ENCODE measurements around the gene SETD1B. TPM values are rescaled to one million over a fixed set of nuclear protein-coding genes. Genes with fewer than 3 reads are reported as not detected.

The SETD1B gene
- total and polyA plus RNA-seq, 12 donors, result 2.1 to 27.3 (median 11.9) TPM

DNA sequence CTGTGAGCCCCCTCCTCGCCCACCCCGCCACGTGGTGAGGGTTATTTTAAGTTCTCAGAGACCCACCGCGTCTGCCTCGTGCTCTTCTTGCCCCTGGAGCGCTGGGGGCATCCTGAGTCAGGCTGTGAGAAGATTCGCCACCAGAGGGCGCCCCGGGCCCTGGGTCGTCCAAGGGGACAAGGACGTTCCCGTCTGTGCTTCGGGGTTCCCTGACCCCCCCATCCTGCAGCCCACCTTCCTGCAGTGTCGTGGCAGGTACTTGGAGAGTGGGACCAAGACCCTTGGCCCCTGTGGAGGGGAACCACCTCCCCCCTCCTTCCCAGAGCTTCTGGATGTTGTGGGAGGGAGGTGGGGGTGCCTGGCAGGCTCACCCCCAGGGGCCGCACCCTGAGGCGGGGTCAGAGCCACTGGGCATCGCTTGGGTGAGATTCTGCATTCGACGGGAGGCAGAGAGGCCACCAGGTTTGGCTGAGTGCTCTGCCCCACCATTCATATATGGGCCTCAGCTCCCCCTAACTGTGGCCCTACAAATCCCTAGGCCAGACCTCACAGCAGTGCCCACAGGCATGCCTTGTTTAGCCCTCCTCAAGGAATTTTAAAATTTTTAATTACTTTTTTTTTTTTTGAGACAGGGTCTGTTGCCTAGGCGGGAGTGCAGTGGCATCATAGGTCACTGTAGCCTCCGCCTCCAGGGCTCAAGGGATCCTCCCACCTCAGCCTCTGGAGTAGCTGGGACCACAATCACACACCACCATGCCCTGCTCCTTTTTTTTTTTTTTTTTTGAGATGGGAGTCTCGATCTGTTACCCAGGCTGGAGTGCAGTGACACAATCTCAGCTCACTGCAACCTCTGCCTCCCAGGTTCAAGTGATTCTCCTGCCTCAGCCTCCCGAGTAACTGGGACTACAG is 27.4 kb upstream of the SETD1B start:
- Histone ChIP-seq H3K9me3 (replicated peaks in 1 of 3) (no peaks in the 10 kb centered on the region), H3K27ac (no peak overlapping the region), H3K4me3 (no peak overlapping the region), H3K4me1 (replicated peaks in 1 of 2) (peaks cover 0 to 12% of the 10 kb centered on the region in 2 donors), H3K36me3 (replicated peaks in 1 of 2) (no peaks in the 10 kb centered on the region), H3K27me3 (no peaks in the 10 kb centered on the region)
- intact Hi-C loops (cut with DNase I), result loop anchor here in 1 of 2 donors (2.0 kb wide), 1 partner anchor 18 kb away; no protein-coding TSS in a partner anchor
- WGBS, 4 donors, result 20 to 60% (median 36%) methylated on average over 6 to 24 of the region's 24 CpGs
- DNase-seq, result peak; percentile 70 to 89 (median 80)
- TF ChIP-seq, protein P1, sequence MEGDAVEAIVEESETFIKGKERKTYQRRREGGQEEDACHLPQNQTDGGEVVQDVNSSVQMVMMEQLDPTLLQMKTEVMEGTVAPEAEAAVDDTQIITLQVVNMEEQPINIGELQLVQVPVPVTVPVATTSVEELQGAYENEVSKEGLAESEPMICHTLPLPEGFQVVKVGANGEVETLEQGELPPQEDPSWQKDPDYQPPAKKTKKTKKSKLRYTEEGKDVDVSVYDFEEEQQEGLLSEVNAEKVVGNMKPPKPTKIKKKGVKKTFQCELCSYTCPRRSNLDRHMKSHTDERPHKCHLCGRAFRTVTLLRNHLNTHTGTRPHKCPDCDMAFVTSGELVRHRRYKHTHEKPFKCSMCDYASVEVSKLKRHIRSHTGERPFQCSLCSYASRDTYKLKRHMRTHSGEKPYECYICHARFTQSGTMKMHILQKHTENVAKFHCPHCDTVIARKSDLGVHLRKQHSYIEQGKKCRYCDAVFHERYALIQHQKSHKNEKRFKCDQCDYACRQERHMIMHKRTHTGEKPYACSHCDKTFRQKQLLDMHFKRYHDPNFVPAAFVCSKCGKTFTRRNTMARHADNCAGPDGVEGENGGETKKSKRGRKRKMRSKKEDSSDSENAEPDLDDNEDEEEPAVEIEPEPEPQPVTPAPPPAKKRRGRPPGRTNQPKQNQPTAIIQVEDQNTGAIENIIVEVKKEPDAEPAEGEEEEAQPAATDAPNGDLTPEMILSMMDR (IDR thresholded peaks at IDR 0.05), result peak; percentile 77 to 91 (median 87)
- TF ChIP-seq POLR2A (IDR thresholded peaks at IDR 0.05), result no peak

DNA sequence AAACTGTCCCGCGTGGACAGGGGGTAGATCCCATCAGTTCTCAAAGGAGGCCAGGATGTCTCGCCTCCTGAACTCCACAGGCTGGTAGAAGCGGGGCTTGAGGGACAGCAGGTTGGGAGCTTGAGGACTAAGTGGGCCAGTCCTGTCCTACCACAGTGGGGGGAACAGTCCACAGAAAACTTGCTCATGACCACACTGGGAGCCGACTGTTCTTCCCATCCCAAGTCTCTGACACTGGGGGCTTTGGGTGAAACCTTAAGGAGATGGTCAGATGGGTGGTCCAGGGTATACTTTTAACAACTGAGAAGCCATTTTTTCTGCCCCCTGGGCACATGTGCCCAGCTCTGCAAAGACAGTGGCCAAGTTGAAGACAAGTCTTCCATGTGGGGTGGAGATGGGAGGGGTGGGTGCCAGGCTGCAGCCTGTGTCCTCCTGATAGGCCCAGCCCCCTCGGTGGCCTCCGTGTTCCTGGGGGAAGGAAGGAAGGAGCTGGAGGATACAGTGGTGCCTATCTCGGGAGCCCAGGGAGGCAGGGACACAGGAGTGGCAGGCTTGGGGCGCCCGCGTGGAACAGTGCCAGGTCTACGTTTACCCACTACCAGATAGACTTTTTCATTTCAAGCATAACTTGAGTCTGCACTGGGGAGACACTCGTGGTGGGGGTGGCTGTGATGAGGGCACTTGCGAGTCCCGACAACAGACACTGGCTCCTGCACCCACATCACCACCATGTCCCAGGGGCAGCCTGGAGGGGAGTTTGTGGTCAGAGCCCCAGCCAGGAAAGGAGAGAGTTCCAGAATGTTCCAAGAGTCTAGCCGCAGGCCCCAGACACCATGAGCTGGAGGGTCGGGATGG is 25.0 kb upstream of the SETD1B start:
- Histone ChIP-seq H3K27ac (no peak overlapping the region), H3K4me1 (replicated peaks in 1 of 2) (peaks cover 0 to 15% of the 10 kb centered on the region in 2 donors), H3K9me3 (replicated peaks in 1 of 3) (no peaks in the 10 kb centered on the region), H3K27me3 (no peaks in the 10 kb centered on the region), H3K36me3 (replicated peaks in 1 of 2) (no peaks in the 10 kb centered on the region), H3K4me3 (no peak overlapping the region)
- TF ChIP-seq, protein P1 (IDR thresholded peaks at IDR 0.05), result no peak
- no peak for TF ChIP-seq POLR2A (IDR thresholded peaks at IDR 0.05)
- peak in 1 of 7 donors; percentile 52 for DNase-seq
- WGBS, 4 donors, result 78 to 83% (median 82%) methylated on average over 15 to 17 of the region's 17 CpGs
- intact Hi-C loops (cut with DNase I), result no loop called here

GRCh38 chr12:121779422-121779895 is 24.4 kb upstream of the SETD1B start:
- H3K4me1 ChIP-seq (replicated peaks in 1 of 2), result peaks cover 0 to 15% of the 10 kb centered on the region in 2 donors
- DNase-seq, result no peak
- TF ChIP-seq, protein P1 (IDR thresholded peaks at IDR 0.05), result no peak
- TF ChIP-seq POLR2A (IDR thresholded peaks at IDR 0.05), result no peak
- no peak overlapping the region for H3K4me3 ChIP-seq
- WGBS, 4 donors, result 94 to 96% (median 95%) methylated on average over 7 to 17 of the region's 17 CpGs
- no peaks in the 10 kb centered on the region for H3K27me3 ChIP-seq
- no peaks in the 10 kb centered on the region for H3K9me3 ChIP-seq (replicated peaks in 1 of 3)
- no peak overlapping the region for H3K27ac ChIP-seq
- intact Hi-C loops (cut with DNase I), result no loop called here
- no peaks in the 10 kb centered on the region for H3K36me3 ChIP-seq (replicated peaks in 1 of 2)

GRCh38 chr12:121780429-121780828 is 23.4 kb upstream of the SETD1B start:
- TF ChIP-seq POLR2A (IDR thresholded peaks at IDR 0.05), result no peak
- TF ChIP-seq, protein P1 (IDR thresholded peaks at IDR 0.05), result no peak
- Histone ChIP-seq H3K4me3 (no peak overlapping the region), H3K27me3 (no peaks in the 10 kb centered on the region), H3K9me3 (replicated peaks in 1 of 3) (no peaks in the 10 kb centered on the region), H3K27ac (no peak overlapping the region), H3K4me1 (replicated peaks in 1 of 2) (peaks cover 5 to 20% of the 10 kb centered on the region in 2 donors), H3K36me3 (replicated peaks in 1 of 2) (no peaks in the 10 kb centered on the region)
- WGBS, 4 donors, result 90 to 96% (median 94%) methylated on average over 10 to 11 of the region's 11 CpGs
- DNase-seq, result no peak
- intact Hi-C loops (cut with DNase I), result no loop called here

Data from adrenal gland (tissue), 12 donors.